ENCODE data around the gene ZNF598.

ZNF598 gene

DNA sequence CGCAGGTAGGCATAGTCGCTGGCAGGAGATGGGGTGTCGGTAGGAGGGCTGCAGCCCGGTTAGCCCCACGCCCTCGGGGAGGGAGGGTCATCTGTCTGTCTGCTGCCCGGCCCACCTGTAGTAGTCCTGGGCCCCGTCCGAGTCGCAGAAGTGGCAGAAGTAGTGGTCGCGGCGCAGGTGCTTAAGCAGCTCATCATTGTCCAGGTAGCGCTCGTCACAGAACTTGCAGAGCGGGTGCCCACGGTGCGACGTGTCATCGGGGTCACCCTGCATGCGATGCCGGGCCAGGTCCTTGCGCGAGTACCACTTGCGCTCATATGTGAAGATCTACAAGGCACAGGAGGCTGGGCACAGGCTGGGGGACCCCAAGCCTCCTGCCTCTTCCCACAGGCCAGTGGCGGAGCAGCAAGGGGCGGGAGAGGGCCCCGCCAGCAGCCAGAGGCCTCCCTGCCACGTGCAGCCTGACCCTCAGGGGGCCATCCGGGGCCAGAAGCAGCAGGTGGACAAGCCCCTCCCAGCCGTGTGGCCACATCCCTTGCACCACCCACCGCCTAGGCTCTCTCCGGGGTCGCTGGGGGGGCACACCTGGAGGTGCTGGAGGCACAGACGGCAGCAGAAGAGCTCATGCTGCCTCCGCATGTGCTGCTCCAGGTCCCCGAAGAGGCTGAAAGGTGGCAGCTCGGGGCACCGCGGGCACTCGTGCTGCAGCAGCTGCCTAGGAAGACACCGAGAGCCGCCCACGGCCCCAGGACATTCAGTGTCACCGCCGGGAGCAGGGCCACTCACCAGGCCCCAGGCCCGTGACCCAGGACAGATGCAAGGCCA, 7.0 kb downstream of the ZNF598 start:
- Histone ChIP-seq H3K9me3 (ENCODE audit: control insufficient read depth, insufficient read depth, low read depth, low read length) (no peaks in the 10 kb centered on the region), H3K4me3 (ENCODE audit: low read depth, low read length) (no peak overlapping the region), H3K36me3 (ENCODE audit: control insufficient read depth in 2 of 2, insufficient read depth in 1 of 2, low read length in 2 of 2) (peaks cover 0 to 79% of the 10 kb centered on the region in 2 experiments; a peak in 2 of 3 replicates), H3K4me1 (ENCODE audit: control insufficient read depth, insufficient read depth, low read length) (peaks cover 18% of the 10 kb centered on the region), H3K27ac (ENCODE audit: extremely low read depth, low read depth, low read length) (no peak overlapping the region)
- POLR2A ChIA-PET = interaction anchor here (0.6 kb wide), 1 partner anchor 134 kb away, joined by 4 read pairs; no protein-coding TSS in a partner anchor
- CTCF ChIA-PET = interaction anchor here (0.6 to 3.3 kb wide), 11 partner anchors 8 to 735 kb away, joined by 3 to 39 read pairs (median 12); partner anchors contain the start of genes GFER, NTHL1 and TSC2
- TF ChIP-seq ZNF830 (tag by site-specific recombination; IDR thresholded peaks at IDR 0.05; ENCODE audit: low read depth) = no peak
- TF ChIP-seq ZIC2 (tag by site-specific recombination; IDR thresholded peaks at IDR 0.05) = peak; percentile 69
- peak; percentile 22; the same call in 1 of the 2 replicates for TF ChIP-seq SCRT2 (tag by site-specific recombination; IDR thresholded peaks at IDR 0.05)

DNA sequence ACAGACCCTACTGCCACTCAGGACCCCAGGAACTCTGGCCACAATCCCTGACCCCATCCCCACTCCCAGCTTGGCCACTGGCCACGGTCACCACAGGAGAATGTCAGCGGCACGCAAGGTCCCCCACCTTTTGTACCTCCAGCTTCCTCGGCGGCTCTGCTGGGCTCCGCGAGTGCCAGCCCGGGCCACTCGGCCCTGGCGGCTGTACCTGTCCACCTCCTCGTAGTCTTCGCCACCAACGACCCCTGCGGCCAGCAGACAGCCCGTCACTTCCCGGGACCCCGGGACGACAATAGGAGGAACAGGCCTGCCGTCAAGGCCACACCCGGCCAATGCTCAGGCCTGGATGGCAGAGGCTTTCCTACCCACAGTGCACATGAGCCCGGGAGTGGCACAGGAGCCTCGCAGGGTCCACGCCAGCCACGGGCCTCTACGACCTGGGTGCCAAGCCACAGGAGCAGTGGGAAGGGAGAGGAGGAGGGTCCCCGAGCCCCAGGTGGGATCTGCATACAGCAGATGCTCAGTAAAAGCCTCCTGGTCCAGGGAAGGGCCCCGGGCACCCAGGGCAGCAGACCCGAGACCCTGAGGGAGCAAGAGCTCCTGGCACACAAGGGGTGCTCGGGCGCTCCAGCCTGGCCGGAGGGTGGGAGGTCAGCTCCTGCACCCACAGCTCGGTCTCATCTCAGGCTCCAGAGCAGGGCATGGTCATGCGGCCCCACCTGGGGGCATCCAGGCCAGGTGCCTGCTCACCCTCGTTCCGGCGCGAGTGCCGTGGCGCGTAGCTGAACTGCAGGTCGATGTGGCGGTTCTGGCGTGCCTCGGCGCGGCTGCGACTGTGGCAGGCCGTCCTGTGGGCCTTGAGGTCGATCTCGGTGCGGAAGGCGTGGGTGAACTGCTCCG, 7.9 kb downstream of the ZNF598 start:
- peaks cover 8% of the 10 kb centered on the region for H3K4me1 ChIP-seq (ENCODE audit: control insufficient read depth, insufficient read depth, low read length)
- no peak overlapping the region; the same call in 1 of the 2 replicates for H3K27ac ChIP-seq (ENCODE audit: extremely low read depth, low read depth, low read length)
- H3K4me3 ChIP-seq (ENCODE audit: low read depth, low read length) = no peak overlapping the region
- TF ChIP-seq ZNF658 (tag by site-specific recombination; IDR thresholded peaks at IDR 0.05) (no peak), ZNF621 (tag by site-specific recombination; IDR thresholded peaks at IDR 0.05) (no peak), ZNF610 (tag by site-specific recombination; IDR thresholded peaks at IDR 0.05; ENCODE audit: borderline replicate concordance) (no peak), ZFP3 (tag by site-specific recombination; IDR thresholded peaks at IDR 0.05; ENCODE audit: low read depth) (no peak), ZNF16 (tag by site-specific recombination; IDR thresholded peaks at IDR 0.05; ENCODE audit: low read depth) (no peak), ZBTB8A (tag by site-specific recombination; IDR thresholded peaks at IDR 0.05) (no peak), ZNF510 (tag by site-specific recombination; IDR thresholded peaks at IDR 0.05; ENCODE audit: insufficient replicate concordance) (no peak), ZNF248 (tag by site-specific recombination; IDR thresholded peaks at IDR 0.05) (no peak), ZNF140 (tag by site-specific recombination; IDR thresholded peaks at IDR 0.05) (no peak)
- TF ChIP-seq, protein P1, sequence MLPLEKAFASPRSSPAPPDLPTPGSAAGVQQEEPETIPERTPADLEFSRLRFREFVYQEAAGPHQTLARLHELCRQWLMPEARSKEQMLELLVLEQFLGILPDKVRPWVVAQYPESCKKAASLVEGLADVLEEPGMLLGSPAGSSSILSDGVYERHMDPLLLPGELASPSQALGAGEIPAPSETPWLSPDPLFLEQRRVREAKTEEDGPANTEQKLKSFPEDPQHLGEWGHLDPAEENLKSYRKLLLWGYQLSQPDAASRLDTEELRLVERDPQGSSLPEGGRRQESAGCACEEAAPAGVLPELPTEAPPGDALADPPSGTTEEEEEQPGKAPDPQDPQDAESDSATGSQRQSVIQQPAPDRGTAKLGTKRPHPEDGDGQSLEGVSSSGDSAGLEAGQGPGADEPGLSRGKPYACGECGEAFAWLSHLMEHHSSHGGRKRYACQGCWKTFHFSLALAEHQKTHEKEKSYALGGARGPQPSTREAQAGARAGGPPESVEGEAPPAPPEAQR (tag by site-specific recombination; IDR thresholded peaks at IDR 0.05) = no peak
- TF ChIP-seq, protein P2, sequence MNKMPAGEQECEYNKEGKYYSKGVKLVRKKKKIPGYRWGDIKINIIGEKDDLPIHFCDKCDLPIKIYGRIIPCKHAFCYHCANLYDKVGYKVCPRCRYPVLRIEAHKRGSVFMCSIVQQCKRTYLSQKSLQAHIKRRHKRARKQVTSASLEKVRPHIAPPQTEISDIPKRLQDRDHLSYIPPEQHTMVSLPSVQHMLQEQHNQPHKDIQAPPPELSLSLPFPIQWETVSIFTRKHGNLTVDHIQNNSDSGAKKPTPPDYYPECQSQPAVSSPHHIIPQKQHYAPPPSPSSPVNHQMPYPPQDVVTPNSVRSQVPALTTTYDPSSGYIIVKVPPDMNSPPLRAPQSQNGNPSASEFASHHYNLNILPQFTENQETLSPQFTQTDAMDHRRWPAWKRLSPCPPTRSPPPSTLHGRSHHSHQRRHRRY (tag by site-specific recombination; IDR thresholded peaks at IDR 0.05) = no peak
- TF ChIP-seq, protein P3, sequence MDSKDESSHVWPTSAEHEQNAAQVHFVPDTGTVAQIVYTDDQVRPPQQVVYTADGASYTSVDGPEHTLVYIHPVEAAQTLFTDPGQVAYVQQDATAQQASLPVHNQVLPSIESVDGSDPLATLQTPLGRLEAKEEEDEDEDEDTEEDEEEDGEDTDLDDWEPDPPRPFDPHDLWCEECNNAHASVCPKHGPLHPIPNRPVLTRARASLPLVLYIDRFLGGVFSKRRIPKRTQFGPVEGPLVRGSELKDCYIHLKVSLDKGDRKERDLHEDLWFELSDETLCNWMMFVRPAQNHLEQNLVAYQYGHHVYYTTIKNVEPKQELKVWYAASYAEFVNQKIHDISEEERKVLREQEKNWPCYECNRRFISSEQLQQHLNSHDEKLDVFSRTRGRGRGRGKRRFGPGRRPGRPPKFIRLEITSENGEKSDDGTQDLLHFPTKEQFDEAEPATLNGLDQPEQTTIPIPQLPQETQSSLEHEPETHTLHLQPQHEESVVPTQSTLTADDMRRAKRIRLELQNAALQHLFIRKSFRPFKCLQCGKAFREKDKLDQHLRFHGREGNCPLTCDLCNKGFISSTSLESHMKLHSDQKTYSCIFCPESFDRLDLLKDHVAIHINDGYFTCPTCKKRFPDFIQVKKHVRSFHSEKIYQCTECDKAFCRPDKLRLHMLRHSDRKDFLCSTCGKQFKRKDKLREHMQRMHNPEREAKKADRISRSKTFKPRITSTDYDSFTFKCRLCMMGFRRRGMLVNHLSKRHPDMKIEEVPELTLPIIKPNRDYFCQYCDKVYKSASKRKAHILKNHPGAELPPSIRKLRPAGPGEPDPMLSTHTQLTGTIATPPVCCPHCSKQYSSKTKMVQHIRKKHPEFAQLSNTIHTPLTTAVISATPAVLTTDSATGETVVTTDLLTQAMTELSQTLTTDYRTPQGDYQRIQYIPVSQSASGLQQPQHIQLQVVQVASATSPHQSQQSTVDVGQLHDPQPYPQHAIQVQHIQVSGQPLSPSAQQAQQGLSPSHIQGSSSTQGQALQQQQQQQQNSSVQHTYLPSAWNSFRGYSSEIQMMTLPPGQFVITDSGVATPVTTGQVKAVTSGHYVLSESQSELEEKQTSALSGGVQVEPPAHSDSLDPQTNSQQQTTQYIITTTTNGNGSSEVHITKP (tag by site-specific recombination; IDR thresholded peaks at IDR 0.05) = no peak
- TF ChIP-seq, protein P4, sequence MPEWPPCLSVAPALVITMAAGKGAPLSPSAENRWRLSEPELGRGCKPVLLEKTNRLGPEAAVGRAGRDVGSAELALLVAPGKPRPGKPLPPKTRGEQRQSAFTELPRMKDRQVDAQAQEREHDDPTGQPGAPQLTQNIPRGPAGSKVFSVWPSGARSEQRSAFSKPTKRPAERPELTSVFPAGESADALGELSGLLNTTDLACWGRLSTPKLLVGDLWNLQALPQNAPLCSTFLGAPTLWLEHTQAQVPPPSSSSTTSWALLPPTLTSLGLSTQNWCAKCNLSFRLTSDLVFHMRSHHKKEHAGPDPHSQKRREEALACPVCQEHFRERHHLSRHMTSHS (tag by site-specific recombination; IDR thresholded peaks at IDR 0.05) = no peak
- TF ChIP-seq, protein P5, sequence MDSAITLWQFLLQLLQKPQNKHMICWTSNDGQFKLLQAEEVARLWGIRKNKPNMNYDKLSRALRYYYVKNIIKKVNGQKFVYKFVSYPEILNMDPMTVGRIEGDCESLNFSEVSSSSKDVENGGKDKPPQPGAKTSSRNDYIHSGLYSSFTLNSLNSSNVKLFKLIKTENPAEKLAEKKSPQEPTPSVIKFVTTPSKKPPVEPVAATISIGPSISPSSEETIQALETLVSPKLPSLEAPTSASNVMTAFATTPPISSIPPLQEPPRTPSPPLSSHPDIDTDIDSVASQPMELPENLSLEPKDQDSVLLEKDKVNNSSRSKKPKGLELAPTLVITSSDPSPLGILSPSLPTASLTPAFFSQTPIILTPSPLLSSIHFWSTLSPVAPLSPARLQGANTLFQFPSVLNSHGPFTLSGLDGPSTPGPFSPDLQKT (IDR thresholded peaks at IDR 0.05; ENCODE audit: borderline replicate concordance, low read depth, low read length) = no peak
- TF ChIP-seq, protein P6, sequence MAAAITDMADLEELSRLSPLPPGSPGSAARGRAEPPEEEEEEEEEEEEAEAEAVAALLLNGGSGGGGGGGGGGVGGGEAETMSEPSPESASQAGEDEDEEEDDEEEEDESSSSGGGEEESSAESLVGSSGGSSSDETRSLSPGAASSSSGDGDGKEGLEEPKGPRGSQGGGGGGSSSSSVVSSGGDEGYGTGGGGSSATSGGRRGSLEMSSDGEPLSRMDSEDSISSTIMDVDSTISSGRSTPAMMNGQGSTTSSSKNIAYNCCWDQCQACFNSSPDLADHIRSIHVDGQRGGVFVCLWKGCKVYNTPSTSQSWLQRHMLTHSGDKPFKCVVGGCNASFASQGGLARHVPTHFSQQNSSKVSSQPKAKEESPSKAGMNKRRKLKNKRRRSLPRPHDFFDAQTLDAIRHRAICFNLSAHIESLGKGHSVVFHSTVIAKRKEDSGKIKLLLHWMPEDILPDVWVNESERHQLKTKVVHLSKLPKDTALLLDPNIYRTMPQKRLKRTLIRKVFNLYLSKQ (tag by site-specific recombination; IDR thresholded peaks at IDR 0.05; ENCODE audit: borderline replicate concordance) = no peak
- H3K9me3 ChIP-seq (ENCODE audit: control insufficient read depth, insufficient read depth, low read depth, low read length) = no peaks in the 10 kb centered on the region
- peaks cover 0 to 83% of the 10 kb centered on the region in 2 experiments; a peak in 2 of 3 replicates for H3K36me3 ChIP-seq (ENCODE audit: control insufficient read depth in 2 of 2, insufficient read depth in 1 of 2, low read length in 2 of 2)
- ChIA-PET POLR2A (no interaction called here), CTCF (interaction anchor here (0.5 to 3.3 kb wide), 5 partner anchors 7 to 139 kb away, joined by 3 to 39 read pairs (median 5); partner anchors contain the start of gene NDUFB10)
